IMR-90 (cell line): ENCODE measurements around the gene VPS37C. TPM values are rescaled to one million over a fixed set of nuclear protein-coding genes. Genes with fewer than 3 reads are reported as not detected.

Source experiments
- ATAC-seq: fragments of 200-7000 bp; cut with Tn5 transposase; 2 replicates; pipeline ENCODE4 v1.9.1; 2020; ENCODE audit warnings: low read depth, mild to moderate bottlenecking, moderate library complexity
- BruUV-seq: library from RNA; stranded (reverse); fragments of 400-500 nt; replicated peaks from 2 replicates; lab custom pipeline; 2021; lab: Mats Ljungman, UMichigan
- CTCF ChIA-PET: fragments of 300-600 bp; formaldehyde crosslinking; extraction: SDS; loops from one replicate; lab custom pipeline; 2021; ENCODE audit warnings: antibody characterized with exemption; lab: Yijun Ruan, JAX
- POLR2A ChIA-PET: fragments of 300-600 bp; sonication (Branson Sonifier 250); formaldehyde crosslinking; loops from one replicate; lab custom pipeline; 2022; ENCODE audit warnings: antibody characterized with exemption; ENCODE audit not compliant: unreplicated experiment; lab: Charles Lee
- DNase-seq: peaks from one replicate; pipeline ENCODE4 v3.0.0; 2013
- H2AFZ ChIP-seq: replicated peaks from 2 replicates; pipeline ENCODE3; 2013; ENCODE audit warnings: low read length, mild to moderate bottlenecking; ENCODE audit not compliant: poor library complexity
- H2AK5ac ChIP-seq: 2 replicates; pipeline ENCODE4 v1.6.1; 2013; ENCODE audit warnings: low read depth, low read length, inconsistent platforms
- H2AK9ac ChIP-seq: replicated peaks from 2 replicates; pipeline ENCODE3; 2013; ENCODE audit warnings: mild to moderate bottlenecking, low read depth, low read length, moderate library complexity; ENCODE audit not compliant: poor library complexity
- H2BK120ac ChIP-seq: 2 replicates; pipeline ENCODE4 v1.6.1; 2013; ENCODE audit warnings: low read depth, low read length, inconsistent platforms
- H2BK15ac ChIP-seq: 3 replicates; pipeline ENCODE4 v1.6.1; 2013; ENCODE audit warnings: low read depth, low read length, inconsistent platforms
- H2BK20ac ChIP-seq: 2 replicates; pipeline ENCODE4 v1.6.1; 2013; ENCODE audit warnings: low read depth, mild to moderate bottlenecking, inconsistent platforms, low read length, moderate library complexity
- H2BK5ac ChIP-seq: 2 replicates; pipeline ENCODE4 v1.6.1; 2013; ENCODE audit warnings: mild to moderate bottlenecking, low read depth, low read length, inconsistent platforms; ENCODE audit not compliant: poor library complexity, severe bottlenecking
- H3K14ac ChIP-seq: replicated peaks from 2 replicates; pipeline ENCODE4 v1.6.1; 2013; ENCODE audit warnings: low read depth, low read length, inconsistent platforms
- H3K18ac ChIP-seq: 2 replicates; pipeline ENCODE4 v1.6.1; 2013; ENCODE audit warnings: low read depth, low read length, control low read depth
- H3K23ac ChIP-seq: 2 replicates; pipeline ENCODE4 v1.6.1; 2013; ENCODE audit warnings: low read depth, low read length, inconsistent platforms
- H3K27ac ChIP-seq: 2 replicates; pipeline ENCODE4 v1.5.1; 2013; ENCODE audit warnings: mild to moderate bottlenecking, control low read depth, low read length; ENCODE audit not compliant: insufficient read depth
- H3K27me3 ChIP-seq: 2 replicates; pipeline ENCODE4 v1.6.1; 2013; ENCODE audit warnings: low read length; ENCODE audit not compliant: control insufficient read depth, insufficient read depth
- H3K36me3 ChIP-seq: 2 replicates; pipeline ENCODE4 v1.6.1; 2013; ENCODE audit warnings: low read length, mixed read lengths; ENCODE audit not compliant: control insufficient read depth, insufficient read depth
- H3K4ac ChIP-seq: 2 replicates; pipeline ENCODE4 v1.6.1; 2013; ENCODE audit warnings: low read depth, low read length, inconsistent platforms
- H3K4me1 ChIP-seq: 2 replicates; pipeline ENCODE4 v1.6.1; 2013; ENCODE audit warnings: low read length, mixed read lengths; ENCODE audit not compliant: control insufficient read depth, insufficient read depth
- H3K4me2 ChIP-seq: 2 replicates; pipeline ENCODE4 v1.6.1; 2013; ENCODE audit warnings: low read depth, mild to moderate bottlenecking, control low read depth, low read length, moderate library complexity
- H3K4me3 ChIP-seq: 2 replicates; pipeline ENCODE4 v1.5.1; 2013; ENCODE audit warnings: low read depth, mild to moderate bottlenecking, control low read depth, low read length, moderate library complexity; ENCODE audit not compliant: insufficient read depth
- H3K56ac ChIP-seq: 2 replicates; pipeline ENCODE4 v1.6.1; 2013; ENCODE audit warnings: low read length, inconsistent platforms; ENCODE audit not compliant: insufficient read depth; ENCODE audit errors: extremely low read depth
- H3K79me1 ChIP-seq, 2 experiments: 2 replicates each; pipeline ENCODE4 v1.6.1; 2013; ENCODE audit warnings: low read length in 2 of 2, inconsistent platforms in 1 of 2, low read depth in 1 of 2
- H3K9ac ChIP-seq: 2 replicates; pipeline ENCODE4 v1.6.1; 2013; ENCODE audit warnings: low read depth, low read length, control low read depth
- H3K9me1 ChIP-seq: 2 replicates; pipeline ENCODE4 v1.6.1; 2013; ENCODE audit warnings: low read length, inconsistent platforms; ENCODE audit not compliant: insufficient read depth
- H3K9me3 ChIP-seq: 2 replicates; pipeline ENCODE4 v1.6.1; 2013; ENCODE audit warnings: low read length; ENCODE audit not compliant: control insufficient read depth, insufficient read depth
- H4K20me1 ChIP-seq: 2 replicates; pipeline ENCODE4 v1.6.1; 2013; ENCODE audit warnings: low read length, inconsistent platforms; ENCODE audit not compliant: insufficient read depth
- H4K5ac ChIP-seq: 2 replicates; pipeline ENCODE4 v1.6.1; 2013; ENCODE audit warnings: mild to moderate bottlenecking, low read depth, low read length, control low read depth
- H4K8ac ChIP-seq, 2 experiments: 2 replicates each; pipeline ENCODE4 v1.6.1; 2013; ENCODE audit warnings: low read depth in 2 of 2, low read length in 2 of 2, control low read depth in 1 of 2, inconsistent platforms in 1 of 2
- H4K91ac ChIP-seq: 2 replicates; pipeline ENCODE4 v1.6.1; 2013; ENCODE audit warnings: low read depth, low read length, inconsistent platforms; ENCODE audit not compliant: insufficient read depth
- CEBPB ChIP-seq: IDR thresholded peaks from 2 replicates; pipeline ENCODE4 v1.6.1; 2012; ENCODE audit warnings: low read depth, low read length, improper control_type of control experiment
- CHD1 ChIP-seq: IDR thresholded peaks from 2 replicates; pipeline ENCODE4 v1.6.1; 2012; ENCODE audit warnings: low read depth, low read length, improper control_type of control experiment
- ELK1 ChIP-seq: fragments of 150-350 bp; IDR thresholded peaks from 2 replicates; pipeline ENCODE4 v1.6.1; 2016; ENCODE audit warnings: low read depth, mild to moderate bottlenecking, low read length, moderate library complexity, borderline replicate concordance
- FOS ChIP-seq: fragments of 150-350 bp; IDR thresholded peaks from 2 replicates; pipeline ENCODE4 v1.6.1; 2016; ENCODE audit warnings: low read depth, low read length
- MAZ ChIP-seq: IDR thresholded peaks from 2 replicates; pipeline ENCODE4 v1.6.1; 2012; ENCODE audit warnings: low read depth, mild to moderate bottlenecking, low read length, improper control_type of control experiment, moderate library complexity, borderline replicate concordance
- POLR2A ChIP-seq: IDR thresholded peaks from 2 replicates; pipeline ENCODE4 v1.6.1; 2012; ENCODE audit warnings: mild to moderate bottlenecking, low read depth, low read length
- RAD21 ChIP-seq: IDR thresholded peaks from 2 replicates; pipeline ENCODE4 v1.6.1; 2012; ENCODE audit warnings: low read length, improper control_type of control experiment
- RFX5 ChIP-seq: IDR thresholded peaks from 2 replicates; pipeline ENCODE4 v1.8.0; 2012; ENCODE audit warnings: low read depth, mild to moderate bottlenecking, low read length, moderate library complexity
- SMC3 ChIP-seq: fragments of 150-350 bp; IDR thresholded peaks from 2 replicates; pipeline ENCODE4 v1.6.1; 2016; ENCODE audit warnings: low read depth, mild to moderate bottlenecking, antibody characterized with exemption, low read length, moderate library complexity
- USF2 ChIP-seq: fragments of 150-350 bp; IDR thresholded peaks from 2 replicates; pipeline ENCODE4 v1.6.1; 2017; ENCODE audit warnings: mild to moderate bottlenecking, antibody characterized with exemption, low read length, low read depth
- whole genome bisulfite sequencing, 2 experiments: methylation state at CpG; one replicate each; pipeline versions ENCODE4 v1.1.5 to v1.1.7; 2013; ENCODE audit warnings: missing lambda C conversion rate in 2 of 2; ENCODE audit not compliant: insufficient read length in 1 of 2; ENCODE audit errors: extremely low coverage in 2 of 2; 5-methylcytosine and 5-hydroxymethylcytosine counted together
- dilution Hi-C: fragments of 300-500 bp; cut with HindIII; formaldehyde crosslinking; loops from one replicate; pipeline ENCODE4 v1.14.3; 2018; ENCODE audit warnings: low sequenced_read_pairs; ENCODE audit not compliant: unreplicated experiment
- in situ Hi-C: fragments of 300-500 bp; cut with MboI; formaldehyde crosslinking; loops from 3 replicates; pipeline ENCODE4 v1.14.3; 2019; ENCODE audit warnings: low sequenced_read_pairs, inconsistent platforms, mixed read lengths
- intact Hi-C: fragments of 100-400 bp; cut with micrococcal nuclease; formaldehyde crosslinking; loops from 2 replicates; pipeline ENCODE4 v1.10.0; 2022
- polyA plus RNA-seq, 3 experiments: library from polyadenylated mRNA; depleted of rRNA; stranded (reverse); fragments of >200 nt; gene quantifications; 2 replicates each; pipeline ENCODE4 v1.2.3, GENCODE V29; 2012; ENCODE audit warnings: low replicate concordance in 1 of 3
- total RNA-seq: library from RNA; depleted of rRNA; stranded (reverse); fragments of >200 nt; gene quantifications from 2 replicates; pipeline ENCODE4 v1.2.3, GENCODE V29; 2012

Gene VPS37C
- total and polyA plus RNA-seq, 2 of the 4 experiments (the other 2 are of a cell fraction): 3.2 to 13.2 TPM

- Histone ChIP-seq H3K18ac (no peak overlapping the region), H4K91ac (no peak overlapping the region), H4K20me1 (no peaks in the 10 kb centered on the region), H2BK15ac (no peak overlapping the region), H3K4me1 (no peaks in the 10 kb centered on the region), H3K56ac (no peak overlapping the region), H3K4me2 (no peak overlapping the region), H3K27ac (no peak overlapping the region), H2BK5ac (no peak overlapping the region), H3K9me3 (no peaks in the 10 kb centered on the region), H3K14ac (no peak overlapping the region), H2AFZ (no peak overlapping the region), H3K4me3 (no peak overlapping the region), H3K4ac (no peak overlapping the region), H3K9ac (no peak overlapping the region), H3K27me3 (peaks cover 30% of the 10 kb centered on the region), H2AK9ac (peak overlapping the region; percentile 61), H2AK5ac (no peak overlapping the region), H3K9me1 (no peaks in the 10 kb centered on the region; the same call in 1 of the 2 replicates), H3K36me3 (no peaks in the 10 kb centered on the region), H3K79me1 (no peaks in the 10 kb centered on the region), H4K8ac (no peak overlapping the region), H4K5ac (no peak overlapping the region), H2BK20ac (no peak overlapping the region), H3K23ac (no peak overlapping the region), H2BK120ac (no peak overlapping the region)
- ChIA-PET CTCF (no interaction called here), POLR2A (no interaction called here)
- intact Hi-C loops (no loop called here), in situ Hi-C loops (no loop called here), dilution Hi-C loops (no loop called here)
- ATAC-seq: no peak
- DNase-seq: no peak
- 75% methylated on average over 7 of the region's 13 CpGs; no CpG with 5 or more reads in 1 of the 2 experiments for WGBS, 2 experiments
- no peak for TF ChIP-seq RAD21
- TF ChIP-seq ELK1: no peak
- TF ChIP-seq SMC3: no peak
- TF ChIP-seq CHD1: no peak
- no peak for TF ChIP-seq RFX5
- no peak for TF ChIP-seq USF2
- no peak for TF ChIP-seq CEBPB
- no peak for TF ChIP-seq MAZ
- TF ChIP-seq POLR2A: no peak
- TF ChIP-seq FOS: no peak
- BruUV-seq: no TSS peak
These were observed 77.6 kb downstream of the VPS37C start for GRCh38 chr11:61083601-61084147.
